ENCODE measurements around the gene CDH13. TPM values are rescaled to one million over a fixed set of nuclear protein-coding genes. Genes with fewer than 3 reads are reported as not detected.

CDH13 gene
- total and polyA plus RNA-seq, 2 experiments from 2014 or later: 1.6 to 4.4 TPM

DNA sequence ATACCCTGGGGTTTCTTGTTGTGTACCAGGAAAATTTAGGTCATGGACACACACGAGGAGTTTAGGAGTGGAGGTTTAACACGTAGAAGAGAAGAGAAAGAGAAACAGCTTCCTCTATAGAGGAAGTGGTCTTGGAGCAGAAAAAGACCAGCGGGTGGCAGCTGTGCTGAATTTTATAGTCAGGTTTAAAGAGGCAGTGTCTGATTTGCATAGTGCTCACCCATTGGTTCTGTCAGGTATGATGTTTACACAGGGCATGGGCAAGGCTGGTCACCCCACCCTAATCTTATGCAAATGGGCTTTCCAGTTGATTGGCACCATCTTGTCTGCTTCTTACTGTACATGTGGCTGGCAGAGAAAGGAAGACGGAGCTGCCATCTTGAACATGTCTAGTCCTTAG lies 309.0 kb downstream of the CDH13 start (continued):
- TF ChIP-seq, protein P1, sequence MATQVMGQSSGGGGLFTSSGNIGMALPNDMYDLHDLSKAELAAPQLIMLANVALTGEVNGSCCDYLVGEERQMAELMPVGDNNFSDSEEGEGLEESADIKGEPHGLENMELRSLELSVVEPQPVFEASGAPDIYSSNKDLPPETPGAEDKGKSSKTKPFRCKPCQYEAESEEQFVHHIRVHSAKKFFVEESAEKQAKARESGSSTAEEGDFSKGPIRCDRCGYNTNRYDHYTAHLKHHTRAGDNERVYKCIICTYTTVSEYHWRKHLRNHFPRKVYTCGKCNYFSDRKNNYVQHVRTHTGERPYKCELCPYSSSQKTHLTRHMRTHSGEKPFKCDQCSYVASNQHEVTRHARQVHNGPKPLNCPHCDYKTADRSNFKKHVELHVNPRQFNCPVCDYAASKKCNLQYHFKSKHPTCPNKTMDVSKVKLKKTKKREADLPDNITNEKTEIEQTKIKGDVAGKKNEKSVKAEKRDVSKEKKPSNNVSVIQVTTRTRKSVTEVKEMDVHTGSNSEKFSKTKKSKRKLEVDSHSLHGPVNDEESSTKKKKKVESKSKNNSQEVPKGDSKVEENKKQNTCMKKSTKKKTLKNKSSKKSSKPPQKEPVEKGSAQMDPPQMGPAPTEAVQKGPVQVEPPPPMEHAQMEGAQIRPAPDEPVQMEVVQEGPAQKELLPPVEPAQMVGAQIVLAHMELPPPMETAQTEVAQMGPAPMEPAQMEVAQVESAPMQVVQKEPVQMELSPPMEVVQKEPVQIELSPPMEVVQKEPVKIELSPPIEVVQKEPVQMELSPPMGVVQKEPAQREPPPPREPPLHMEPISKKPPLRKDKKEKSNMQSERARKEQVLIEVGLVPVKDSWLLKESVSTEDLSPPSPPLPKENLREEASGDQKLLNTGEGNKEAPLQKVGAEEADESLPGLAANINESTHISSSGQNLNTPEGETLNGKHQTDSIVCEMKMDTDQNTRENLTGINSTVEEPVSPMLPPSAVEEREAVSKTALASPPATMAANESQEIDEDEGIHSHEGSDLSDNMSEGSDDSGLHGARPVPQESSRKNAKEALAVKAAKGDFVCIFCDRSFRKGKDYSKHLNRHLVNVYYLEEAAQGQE (IDR thresholded peaks at IDR 0.05; ENCODE audit: unreplicated experiment): no peak
- no peak for TF ChIP-seq EZH2phosphoT487 (IDR thresholded peaks at IDR 0.05; ENCODE audit: unreplicated experiment)
- TF ChIP-seq, protein P2, sequence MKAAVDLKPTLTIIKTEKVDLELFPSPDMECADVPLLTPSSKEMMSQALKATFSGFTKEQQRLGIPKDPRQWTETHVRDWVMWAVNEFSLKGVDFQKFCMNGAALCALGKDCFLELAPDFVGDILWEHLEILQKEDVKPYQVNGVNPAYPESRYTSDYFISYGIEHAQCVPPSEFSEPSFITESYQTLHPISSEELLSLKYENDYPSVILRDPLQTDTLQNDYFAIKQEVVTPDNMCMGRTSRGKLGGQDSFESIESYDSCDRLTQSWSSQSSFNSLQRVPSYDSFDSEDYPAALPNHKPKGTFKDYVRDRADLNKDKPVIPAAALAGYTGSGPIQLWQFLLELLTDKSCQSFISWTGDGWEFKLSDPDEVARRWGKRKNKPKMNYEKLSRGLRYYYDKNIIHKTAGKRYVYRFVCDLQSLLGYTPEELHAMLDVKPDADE (IDR thresholded peaks at IDR 0.05): no peak

DNA sequence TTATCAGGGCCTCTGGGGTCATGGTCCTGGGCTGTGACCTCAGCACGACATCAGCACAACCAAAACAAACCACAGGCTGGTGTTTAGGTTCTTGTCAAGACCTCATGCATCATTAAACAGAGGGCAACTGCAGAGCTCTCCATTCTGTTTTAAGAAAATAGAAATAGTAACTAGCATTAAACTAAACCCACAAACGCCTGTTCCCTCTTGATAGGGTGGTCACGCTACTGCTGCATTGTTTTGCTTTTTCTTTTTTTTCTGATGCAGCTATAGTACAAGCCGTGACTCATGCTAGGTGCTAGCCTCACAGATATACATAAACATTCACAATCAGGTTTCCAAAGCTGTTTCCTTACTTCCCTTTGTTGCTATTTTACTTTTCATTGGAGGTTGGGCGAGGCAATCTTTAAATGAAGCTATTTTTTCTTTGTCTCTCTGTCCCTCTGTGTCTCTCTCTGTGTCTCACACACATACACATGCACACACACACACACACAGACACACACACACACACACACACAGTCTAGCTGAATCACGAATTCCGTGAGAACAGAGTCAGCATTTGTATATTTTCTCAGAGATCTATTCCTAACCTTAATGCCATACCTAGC lies 310.3 kb downstream of the CDH13 start:
- Mint-ChIP-seq H3K27ac (no peak overlapping the region), H3K9me3 (peaks cover 35% of the 10 kb centered on the region), H3K36me3 (ENCODE audit: low read depth) (peaks cover 23% of the 10 kb centered on the region), H3K4me1 (peaks cover 4% of the 10 kb centered on the region; the same call in 1 of the 3 replicates), H3K4me3 (no peak overlapping the region), H3K27me3 (ENCODE audit: insufficient read depth, low read depth, poor library complexity) (peaks cover 9% of the 10 kb centered on the region)
- Histone ChIP-seq H3K79me2 (replicated peaks; ENCODE audit: insufficient read depth) (no peaks in the 10 kb centered on the region), H3K36me3 (ENCODE audit: insufficient read depth) (no peaks in the 10 kb centered on the region), H3K9me2 (ENCODE audit: insufficient read depth) (peaks cover 16% of the 10 kb centered on the region; the same call in 1 of the 2 replicates), H2AFZ (no peak overlapping the region), H3F3A (replicated peaks; ENCODE audit: low read depth) (no peaks in the 10 kb centered on the region), H3K4me2 (no peak overlapping the region), H4K20me1 (replicated peaks; ENCODE audit: insufficient read depth) (no peaks in the 10 kb centered on the region), H3K27me3 (ENCODE audit: insufficient read depth) (no peaks in the 10 kb centered on the region), H3K27ac (ENCODE audit: low read depth) (no peak overlapping the region), H3K4me1 (ENCODE audit: insufficient read depth) (no peaks in the 10 kb centered on the region), H3K4me3 (no peak overlapping the region)
- DNase-seq (ENCODE audit: low spot score) (no peak), ATAC-seq (no peak)
- TF ChIP-seq, protein P3, sequence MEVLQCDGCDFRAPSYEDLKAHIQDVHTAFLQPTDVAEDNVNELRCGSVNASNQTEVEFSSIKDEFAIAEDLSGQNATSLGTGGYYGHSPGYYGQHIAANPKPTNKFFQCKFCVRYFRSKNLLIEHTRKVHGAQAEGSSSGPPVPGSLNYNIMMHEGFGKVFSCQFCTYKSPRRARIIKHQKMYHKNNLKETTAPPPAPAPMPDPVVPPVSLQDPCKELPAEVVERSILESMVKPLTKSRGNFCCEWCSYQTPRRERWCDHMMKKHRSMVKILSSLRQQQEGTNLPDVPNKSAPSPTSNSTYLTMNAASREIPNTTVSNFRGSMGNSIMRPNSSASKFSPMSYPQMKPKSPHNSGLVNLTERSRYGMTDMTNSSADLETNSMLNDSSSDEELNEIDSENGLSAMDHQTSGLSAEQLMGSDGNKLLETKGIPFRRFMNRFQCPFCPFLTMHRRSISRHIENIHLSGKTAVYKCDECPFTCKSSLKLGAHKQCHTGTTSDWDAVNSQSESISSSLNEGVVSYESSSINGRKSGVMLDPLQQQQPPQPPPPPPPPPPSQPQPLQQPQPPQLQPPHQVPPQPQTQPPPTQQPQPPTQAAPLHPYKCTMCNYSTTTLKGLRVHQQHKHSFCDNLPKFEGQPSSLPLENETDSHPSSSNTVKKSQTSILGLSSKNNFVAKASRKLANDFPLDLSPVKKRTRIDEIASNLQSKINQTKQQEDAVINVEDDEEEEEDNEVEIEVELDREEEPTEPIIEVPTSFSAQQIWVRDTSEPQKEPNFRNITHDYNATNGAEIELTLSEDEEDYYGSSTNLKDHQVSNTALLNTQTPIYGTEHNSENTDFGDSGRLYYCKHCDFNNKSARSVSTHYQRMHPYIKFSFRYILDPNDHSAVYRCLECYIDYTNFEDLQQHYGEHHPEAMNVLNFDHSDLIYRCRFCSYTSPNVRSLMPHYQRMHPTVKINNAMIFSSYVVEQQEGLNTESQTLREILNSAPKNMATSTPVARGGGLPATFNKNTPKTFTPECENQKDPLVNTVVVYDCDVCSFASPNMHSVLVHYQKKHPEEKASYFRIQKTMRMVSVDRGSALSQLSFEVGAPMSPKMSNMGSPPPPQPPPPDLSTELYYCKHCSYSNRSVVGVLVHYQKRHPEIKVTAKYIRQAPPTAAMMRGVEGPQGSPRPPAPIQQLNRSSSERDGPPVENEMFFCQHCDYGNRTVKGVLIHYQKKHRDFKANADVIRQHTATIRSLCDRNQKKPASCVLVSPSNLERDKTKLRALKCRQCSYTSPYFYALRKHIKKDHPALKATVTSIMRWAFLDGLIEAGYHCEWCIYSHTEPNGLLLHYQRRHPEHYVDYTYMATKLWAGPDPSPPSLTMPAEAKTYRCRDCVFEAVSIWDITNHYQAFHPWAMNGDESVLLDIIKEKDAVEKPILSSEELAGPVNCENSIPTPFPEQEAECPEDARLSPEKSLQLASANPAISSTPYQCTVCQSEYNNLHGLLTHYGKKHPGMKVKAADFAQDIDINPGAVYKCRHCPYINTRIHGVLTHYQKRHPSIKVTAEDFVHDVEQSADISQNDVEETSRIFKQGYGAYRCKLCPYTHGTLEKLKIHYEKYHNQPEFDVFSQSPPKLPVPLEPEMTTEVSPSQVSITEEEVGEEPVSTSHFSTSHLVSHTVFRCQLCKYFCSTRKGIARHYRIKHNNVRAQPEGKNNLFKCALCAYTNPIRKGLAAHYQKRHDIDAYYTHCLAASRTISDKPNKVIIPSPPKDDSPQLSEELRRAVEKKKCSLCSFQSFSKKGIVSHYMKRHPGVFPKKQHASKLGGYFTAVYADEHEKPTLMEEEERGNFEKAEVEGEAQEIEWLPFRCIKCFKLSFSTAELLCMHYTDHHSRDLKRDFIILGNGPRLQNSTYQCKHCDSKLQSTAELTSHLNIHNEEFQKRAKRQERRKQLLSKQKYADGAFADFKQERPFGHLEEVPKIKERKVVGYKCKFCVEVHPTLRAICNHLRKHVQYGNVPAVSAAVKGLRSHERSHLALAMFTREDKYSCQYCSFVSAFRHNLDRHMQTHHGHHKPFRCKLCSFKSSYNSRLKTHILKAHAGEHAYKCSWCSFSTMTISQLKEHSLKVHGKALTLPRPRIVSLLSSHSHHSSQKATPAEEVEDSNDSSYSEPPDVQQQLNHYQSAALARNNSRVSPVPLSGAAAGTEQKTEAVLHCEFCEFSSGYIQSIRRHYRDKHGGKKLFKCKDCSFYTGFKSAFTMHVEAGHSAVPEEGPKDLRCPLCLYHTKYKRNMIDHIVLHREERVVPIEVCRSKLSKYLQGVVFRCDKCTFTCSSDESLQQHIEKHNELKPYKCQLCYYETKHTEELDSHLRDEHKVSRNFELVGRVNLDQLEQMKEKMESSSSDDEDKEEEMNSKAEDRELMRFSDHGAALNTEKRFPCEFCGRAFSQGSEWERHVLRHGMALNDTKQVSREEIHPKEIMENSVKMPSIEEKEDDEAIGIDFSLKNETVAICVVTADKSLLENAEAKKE (CRISPR knock-in tag; IDR thresholded peaks at IDR 0.05): no peak
- TF ChIP-seq NANOG (IDR thresholded peaks at IDR 0.05; ENCODE audit: borderline replicate concordance): no peak
- TF ChIP-seq EZH2phosphoT487 (IDR thresholded peaks at IDR 0.05; ENCODE audit: unreplicated experiment): no peak
- TF ChIP-seq ZNF114 (CRISPR knock-in tag; IDR thresholded peaks at IDR 0.05): no peak
- TF ChIP-seq POLR2AphosphoS5 (IDR thresholded peaks at IDR 0.05; ENCODE audit: low read depth): no peak
- TF ChIP-seq, protein P2 (IDR thresholded peaks at IDR 0.05): no peak
- TF ChIP-seq EZH2 (IDR thresholded peaks at IDR 0.05; ENCODE audit: low read depth, unreplicated experiment): no peak
- TF ChIP-seq, protein P4, sequence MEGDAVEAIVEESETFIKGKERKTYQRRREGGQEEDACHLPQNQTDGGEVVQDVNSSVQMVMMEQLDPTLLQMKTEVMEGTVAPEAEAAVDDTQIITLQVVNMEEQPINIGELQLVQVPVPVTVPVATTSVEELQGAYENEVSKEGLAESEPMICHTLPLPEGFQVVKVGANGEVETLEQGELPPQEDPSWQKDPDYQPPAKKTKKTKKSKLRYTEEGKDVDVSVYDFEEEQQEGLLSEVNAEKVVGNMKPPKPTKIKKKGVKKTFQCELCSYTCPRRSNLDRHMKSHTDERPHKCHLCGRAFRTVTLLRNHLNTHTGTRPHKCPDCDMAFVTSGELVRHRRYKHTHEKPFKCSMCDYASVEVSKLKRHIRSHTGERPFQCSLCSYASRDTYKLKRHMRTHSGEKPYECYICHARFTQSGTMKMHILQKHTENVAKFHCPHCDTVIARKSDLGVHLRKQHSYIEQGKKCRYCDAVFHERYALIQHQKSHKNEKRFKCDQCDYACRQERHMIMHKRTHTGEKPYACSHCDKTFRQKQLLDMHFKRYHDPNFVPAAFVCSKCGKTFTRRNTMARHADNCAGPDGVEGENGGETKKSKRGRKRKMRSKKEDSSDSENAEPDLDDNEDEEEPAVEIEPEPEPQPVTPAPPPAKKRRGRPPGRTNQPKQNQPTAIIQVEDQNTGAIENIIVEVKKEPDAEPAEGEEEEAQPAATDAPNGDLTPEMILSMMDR (conservative IDR thresholded peaks at IDR 0.05; ENCODE audit: low read depth in 2 of 2): no peak
- no peak for TF ChIP-seq CREB1 (CRISPR knock-in tag; IDR thresholded peaks at IDR 0.05; ENCODE audit: low read depth)

All from GM23338 (cell line).